AG20443 (cell line): ENCODE data around the gene C16orf90.
A peak's percentile ranks its signal among the peaks of the same experiment; 100 is the strongest.

Experiments used
- DNase-seq: peaks from one replicate; pipeline ENCODE4 v3.0.0; 2012; ENCODE audit warnings: low spot score, mixed read lengths

C16orf90 gene

GRCh38 chr16:3461151-3461550 lies 34.1 kb downstream of the C16orf90 start:
- no peak for DNase-seq

GRCh38 chr16:3460585-3460984 lies 34.7 kb downstream of the C16orf90 start:
- DNase-seq: no peak

GRCh38 chr16:3460121-3460520 lies 35.2 kb downstream of the C16orf90 start:
- no peak for DNase-seq

DNA sequence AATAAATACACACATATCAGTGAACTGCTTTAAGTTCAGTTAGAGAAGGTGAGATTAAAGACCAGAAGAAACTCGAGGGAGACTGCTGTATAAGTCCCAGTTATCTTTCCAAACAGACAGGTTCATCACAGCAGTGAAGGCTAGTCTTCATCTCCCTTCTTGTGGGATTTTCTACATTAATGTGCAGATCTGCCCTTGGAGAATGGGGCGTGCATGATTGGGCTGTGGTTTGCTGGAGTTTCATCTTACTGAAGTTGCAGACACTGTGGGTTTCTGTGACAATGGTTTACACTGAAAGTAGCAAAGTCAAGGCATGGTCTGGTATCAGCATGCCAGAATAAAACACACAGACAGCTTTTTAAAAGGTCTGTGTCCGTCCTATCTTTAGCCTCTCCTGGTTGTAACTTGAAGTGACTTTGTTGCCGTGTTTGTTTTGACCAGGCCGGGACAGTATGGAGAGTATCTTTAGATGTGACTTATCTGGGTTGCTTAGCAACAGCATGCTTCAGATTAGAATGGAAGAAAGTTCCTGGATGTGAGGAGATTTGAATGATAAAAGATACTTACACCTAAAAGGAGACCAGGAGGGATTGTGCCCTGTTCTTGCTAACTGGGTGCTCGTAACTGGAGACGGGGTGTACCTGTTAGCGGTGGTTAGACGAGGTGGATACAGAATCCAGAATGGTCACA lies 35.7 kb downstream of the C16orf90 start:
- DNase-seq: no peak

DNA sequence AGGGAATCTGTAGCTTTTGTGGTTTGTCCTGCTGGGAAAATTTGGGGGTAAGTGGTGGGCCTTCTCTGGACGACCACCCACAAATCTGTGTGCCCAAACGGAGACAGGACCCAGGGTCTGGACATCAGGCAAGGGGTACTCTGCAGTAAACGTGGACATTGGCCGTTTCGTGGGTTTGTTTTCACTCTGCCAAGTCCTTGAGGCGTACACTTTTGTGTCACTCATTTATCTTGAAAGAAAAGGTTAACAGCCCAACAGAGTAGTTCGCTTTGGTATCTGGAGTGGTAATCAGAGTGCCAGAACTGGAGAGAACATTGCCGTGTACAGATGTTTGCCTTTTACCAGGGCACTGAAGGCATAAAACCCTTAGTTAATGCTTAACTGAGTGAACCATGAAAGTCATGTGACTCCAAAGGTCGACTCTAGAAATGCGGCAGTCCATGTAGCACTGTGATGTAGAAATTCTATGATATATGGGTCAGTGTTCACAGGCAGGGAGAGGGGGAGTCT lies 36.4 kb downstream of the C16orf90 start:
- DNase-seq: no peak

GRCh38 chr16:3458278-3458851 lies 36.9 kb downstream of the C16orf90 start:
- peak; percentile 65 for DNase-seq

DNA sequence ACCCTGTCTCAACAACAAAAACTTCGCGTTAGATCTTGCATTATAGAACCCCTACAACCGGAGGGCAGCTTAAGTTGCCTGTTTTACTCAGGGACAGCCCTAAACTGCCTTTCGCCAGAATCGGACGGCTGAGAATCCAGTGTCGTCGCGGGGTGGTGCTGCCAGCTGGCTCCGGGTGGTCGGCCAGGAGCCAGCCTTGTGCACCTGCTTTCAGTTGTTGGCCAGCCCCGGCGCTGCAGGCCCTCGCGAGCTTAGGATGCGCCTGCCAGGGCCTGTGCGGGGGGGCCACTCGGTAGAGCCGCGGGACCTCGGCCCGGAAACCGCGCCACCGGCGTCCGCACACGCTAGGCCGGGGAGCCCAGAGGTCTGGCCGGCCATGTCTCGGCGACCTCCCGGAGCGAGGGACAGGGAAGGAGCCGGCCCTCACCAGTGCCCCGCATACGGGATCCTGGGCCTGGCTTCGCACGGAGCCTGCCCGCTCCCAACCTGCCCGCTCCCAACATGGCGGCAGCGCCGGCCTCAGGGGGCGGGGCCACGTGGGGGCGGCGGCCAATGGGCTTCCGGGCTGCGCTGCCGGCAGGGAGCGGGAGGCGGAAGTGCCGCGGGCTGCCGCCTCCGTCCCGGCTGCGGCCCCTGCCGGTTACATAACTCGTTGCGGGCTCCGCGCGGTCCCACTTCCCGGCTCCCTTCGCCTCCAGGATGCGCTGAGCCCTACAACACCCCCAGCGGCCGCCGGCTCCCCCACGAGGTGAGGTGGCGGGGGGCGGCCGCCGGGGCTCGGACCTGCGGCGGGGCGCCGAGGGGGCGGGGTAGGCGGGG lies 37.6 kb downstream of the C16orf90 start:
- DNase-seq: peak; percentile 100

DNA sequence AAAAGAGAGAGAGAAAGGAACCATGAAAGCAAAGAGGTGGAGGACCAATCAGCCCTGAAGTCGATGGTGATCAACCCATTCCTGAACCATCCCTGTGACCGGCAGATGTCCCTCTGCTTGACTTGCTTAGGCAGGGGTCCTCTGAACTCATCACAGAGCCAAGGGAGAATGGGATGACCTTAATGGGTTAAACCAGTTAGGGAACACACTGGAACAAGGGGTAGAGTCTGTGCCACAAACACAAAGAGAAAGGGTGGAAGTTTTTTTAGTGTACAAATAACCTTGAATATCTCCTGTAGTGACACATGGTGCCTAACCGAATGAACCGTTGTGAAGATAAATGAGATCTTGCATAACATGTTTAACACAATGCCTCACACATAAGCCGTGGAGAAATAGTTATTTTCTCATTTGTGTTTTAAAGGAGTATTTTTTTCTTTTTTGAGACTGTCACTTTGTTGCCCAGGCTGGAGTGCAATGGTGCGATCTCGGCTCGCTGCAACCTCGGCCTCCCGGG lies 40.6 kb downstream of the C16orf90 start:
- no peak for DNase-seq

DNA sequence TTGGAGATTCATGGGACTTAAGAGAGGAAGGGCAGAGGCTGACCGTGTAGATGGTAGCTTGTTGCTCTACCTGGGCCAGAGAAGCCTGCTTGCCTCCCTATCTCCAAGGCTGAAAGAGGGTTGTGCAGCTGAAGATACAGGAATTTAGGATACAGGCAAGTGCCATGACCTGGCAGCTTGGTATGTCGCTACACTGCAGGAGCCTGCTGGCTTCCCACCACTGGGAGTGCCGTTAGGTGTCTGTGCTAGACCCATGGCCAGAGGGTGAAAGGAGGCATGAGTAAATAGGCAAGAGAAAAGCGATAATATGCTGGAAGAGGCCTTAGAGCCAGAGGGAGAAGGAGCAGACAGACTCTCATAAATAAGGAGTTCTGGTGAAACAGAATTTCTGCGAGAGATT lies 41.2 kb downstream of the C16orf90 start:
- DNase-seq: no peak

DNA sequence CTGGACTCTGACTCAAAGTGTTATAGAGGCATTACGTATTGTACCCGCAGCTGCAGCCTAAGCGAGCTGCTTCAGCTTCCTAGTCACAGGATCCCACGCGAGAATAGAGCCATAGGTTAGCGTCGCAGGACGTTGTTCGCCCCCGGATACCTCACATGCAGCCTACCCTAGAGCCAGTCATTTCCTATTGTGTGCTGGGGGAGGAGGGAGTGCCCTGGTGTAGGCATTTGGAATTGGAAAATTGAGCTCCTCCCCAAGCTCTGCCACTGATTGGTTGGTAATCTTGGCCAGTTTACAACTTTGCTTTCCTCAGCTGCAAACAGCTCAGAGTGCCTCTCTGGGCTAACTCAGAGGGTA lies 51.3 kb downstream of the C16orf90 start:
- peak; percentile 70 for DNase-seq
